GM18505 (cell line): ENCODE measurements around the gene COL4A2.
"Not testable (repeated sequence)": the region's sequence is repeated elsewhere in the genome, so short reads cannot be mapped to it uniquely, and the experiment has no call there.

Experiments
- ATAC-seq: cut with Tn5 transposase; IDR thresholded peaks from one replicate; pipeline ENCODE4 v1.9.1; 2021; ENCODE audit not compliant: unreplicated experiment
- POLR2A ChIP-seq: IDR thresholded peaks from 4 replicates; pipeline ENCODE4 v1.6.1; 2011; ENCODE audit warnings: borderline replicate concordance; ENCODE audit not compliant: insufficient read depth, insufficient read length; ENCODE audit errors: extremely low read depth

COL4A2 gene

DNA sequence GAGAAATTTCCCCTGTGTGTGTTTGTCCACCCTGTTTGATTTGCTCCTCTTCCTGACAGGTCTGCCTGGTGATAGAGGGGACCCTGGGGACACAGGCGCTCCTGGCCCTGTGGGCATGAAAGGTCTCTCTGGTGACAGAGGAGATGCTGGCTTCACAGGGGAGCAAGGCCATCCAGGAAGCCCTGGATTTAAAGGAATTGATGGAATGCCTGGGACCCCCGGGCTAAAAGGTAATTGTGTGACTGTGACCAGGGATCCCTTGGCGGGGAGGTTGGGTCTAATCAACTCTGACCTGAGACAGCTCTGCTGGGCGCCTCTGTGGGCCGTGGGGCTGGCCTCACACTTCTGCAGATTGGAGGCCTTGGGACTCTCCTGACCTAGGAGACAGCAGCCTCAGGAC is 173.1 kb downstream of the COL4A2 start:
- no peak for TF ChIP-seq POLR2A

GRCh38 chr13:110483386-110483968 is 176.4 kb downstream of the COL4A2 start:
- TF ChIP-seq POLR2A = no peak
- no peak for ATAC-seq

More for the DNA sequence above, 173.1 kb downstream of the COL4A2 start:
- no peak for ATAC-seq

- no peak for TF ChIP-seq POLR2A
- no peak for ATAC-seq
These were observed 177.4 kb downstream of the COL4A2 start for GRCh38 chr13:110484290-110485048.

GRCh38 chr13:110485604-110486003 is 178.5 kb downstream of the COL4A2 start:
- TF ChIP-seq POLR2A = no peak
- no peak for ATAC-seq

DNA sequence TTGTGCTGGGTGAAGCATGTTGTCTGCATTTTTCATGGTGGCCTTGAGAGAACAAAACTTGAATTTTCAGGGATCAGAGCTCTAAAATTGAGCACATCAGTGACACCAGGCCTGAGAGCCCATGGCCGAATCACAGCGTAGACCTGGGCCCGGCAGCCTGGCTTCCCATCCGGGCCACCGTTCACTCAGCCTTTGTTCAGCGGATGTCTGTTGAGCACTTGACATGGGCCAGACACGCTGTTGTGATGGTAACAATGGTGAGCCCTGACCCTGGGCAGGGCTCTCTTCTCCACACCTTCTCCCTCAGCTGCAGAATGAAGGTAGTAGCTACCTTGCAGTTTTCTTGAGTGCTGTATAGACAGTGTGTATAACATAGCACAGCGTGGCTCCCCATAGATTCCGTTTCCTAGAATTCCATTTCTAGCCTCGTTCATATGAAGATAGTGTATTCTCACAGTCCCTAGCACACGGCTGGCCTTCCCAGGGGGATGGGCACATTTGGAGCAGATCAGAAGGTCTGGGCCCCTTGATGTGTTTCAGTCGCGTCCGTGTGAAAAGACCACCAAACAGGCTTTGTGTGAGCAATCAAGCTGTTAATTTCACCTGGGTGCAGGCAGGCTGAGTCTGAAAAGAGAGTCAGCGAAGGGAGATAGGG is 179.1 kb downstream of the COL4A2 start:
- no peak for ATAC-seq
- no peak for TF ChIP-seq POLR2A

DNA sequence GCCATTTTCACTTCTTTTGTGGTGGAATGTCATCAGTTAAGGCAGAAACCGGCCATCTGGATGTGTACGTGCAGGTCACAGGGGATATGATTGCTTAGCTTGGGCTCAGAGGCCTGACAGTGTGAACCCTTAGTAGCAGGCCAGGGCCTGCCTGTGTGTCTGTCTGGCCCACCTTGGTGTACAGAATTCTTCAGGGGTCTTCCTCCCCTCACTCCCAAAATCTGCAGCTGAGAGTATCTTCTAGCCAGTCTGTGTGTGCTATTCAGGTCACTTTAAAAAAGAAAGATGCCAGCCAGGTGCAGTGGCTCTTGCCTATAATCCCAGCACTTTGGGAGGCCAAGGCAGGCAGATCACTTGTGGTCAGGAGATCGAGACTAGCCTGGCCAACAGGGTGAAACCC is 179.8 kb downstream of the COL4A2 start:
- ATAC-seq = not testable (repeated sequence)

GRCh38 chr13:110490009-110490770 is 183.1 kb downstream of the COL4A2 start:
- ATAC-seq = no peak
- TF ChIP-seq POLR2A = no peak

- no peak for ATAC-seq
- no peak for TF ChIP-seq POLR2A
These were observed 185.0 kb downstream of the COL4A2 start for GRCh38 chr13:110491869-110492678.

GRCh38 chr13:110492679-110493593 is 185.9 kb downstream of the COL4A2 start:
- ATAC-seq = no peak
- no peak for TF ChIP-seq POLR2A

DNA sequence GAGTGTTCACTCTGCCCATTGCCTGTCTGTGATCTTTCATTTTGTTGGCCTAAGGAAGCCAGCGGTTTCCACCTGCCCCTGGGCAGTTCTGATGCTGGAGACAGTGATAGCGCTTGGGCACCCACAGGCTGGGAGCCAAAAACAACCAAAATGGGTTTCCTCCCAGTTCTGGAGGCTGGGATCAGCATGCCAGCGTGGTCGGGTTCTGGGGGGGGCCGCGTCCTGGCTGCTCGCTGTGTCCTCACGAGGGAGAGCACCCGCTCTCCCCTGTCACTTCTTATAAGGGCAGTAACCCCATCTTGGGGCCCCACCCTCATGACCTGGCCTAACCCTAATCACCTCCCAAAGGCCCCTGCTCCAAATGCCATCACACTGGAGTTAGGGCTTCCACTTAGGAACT is 186.5 kb downstream of the COL4A2 start:
- no peak for ATAC-seq
- no peak for TF ChIP-seq POLR2A

DNA sequence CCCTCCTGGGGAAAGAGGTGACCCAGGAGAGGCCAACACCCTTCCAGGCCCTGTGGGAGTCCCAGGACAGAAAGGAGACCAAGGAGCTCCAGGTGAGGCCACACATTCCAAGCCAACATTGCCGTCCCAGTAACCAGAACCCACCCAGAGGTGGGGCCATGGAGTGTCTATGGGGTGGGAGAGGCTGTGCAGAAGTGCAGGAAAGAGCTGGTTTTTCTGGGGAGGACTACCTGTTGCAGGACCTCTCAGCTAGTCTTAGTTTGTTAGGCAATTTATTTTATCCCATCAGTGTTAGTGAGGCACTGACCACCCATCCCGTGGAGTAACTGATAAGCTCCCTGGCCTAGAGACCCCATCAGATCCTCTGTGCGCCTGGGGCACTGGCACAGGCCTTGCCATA is 188.3 kb downstream of the COL4A2 start:
- no peak for ATAC-seq
- TF ChIP-seq POLR2A = no peak

DNA sequence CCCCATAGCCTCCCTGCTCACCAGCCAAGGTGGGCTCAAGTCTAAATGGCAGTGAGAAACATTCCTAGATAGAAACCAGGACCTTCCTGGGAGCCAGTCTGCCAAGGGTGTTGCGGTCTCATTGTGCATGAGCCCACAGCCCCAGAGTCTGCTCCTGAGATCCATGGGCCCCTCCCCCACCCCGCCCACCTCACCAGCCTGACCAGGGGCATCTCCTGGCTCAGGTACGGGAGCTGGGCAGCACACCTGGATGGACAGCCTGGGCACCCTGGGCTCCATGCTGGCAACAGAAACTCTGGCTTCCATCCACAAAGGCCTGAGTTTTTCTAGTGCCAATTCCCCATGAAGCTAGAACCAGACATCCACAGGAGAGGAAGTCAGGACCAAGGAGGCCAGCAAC is 188.8 kb downstream of the COL4A2 start:
- ATAC-seq = no peak
- TF ChIP-seq POLR2A = no peak
